Activated CD8-positive, alpha-beta memory T cell treated with anti-CD3 and anti-CD28 coated beads for 36 hours (primary cell): ENCODE data around the gene ASB8. TPM values are rescaled to one million over a fixed set of nuclear protein-coding genes. Genes with fewer than 3 reads are reported as not detected.
"Not testable (repeated sequence)": the region's sequence is repeated elsewhere in the genome, so short reads cannot be mapped to it uniquely, and the experiment has no call there.

Experiments
- CTCF ChIA-PET: fragments of 350-600 bp; sonication (Branson Sonifier 250); formaldehyde crosslinking; loops from one replicate; lab custom pipeline; 2021; ENCODE audit warnings: antibody characterized with exemption; lab: Charles Lee
- POLR2A ChIA-PET: fragments of 350-600 bp; sonication (Branson Sonifier 250); formaldehyde crosslinking; loops from one replicate; lab custom pipeline; 2021; ENCODE audit warnings: antibody characterized with exemption; lab: Charles Lee
- total RNA-seq, 2 experiments: library from RNA; stranded (reverse); gene quantifications; one replicate each; pipeline ENCODE4 v1.2.3, GENCODE V29; 2021

ASB8 gene
- total RNA-seq, 2 experiments from 2014 or later, result 29.4 to 33.0 TPM

DNA sequence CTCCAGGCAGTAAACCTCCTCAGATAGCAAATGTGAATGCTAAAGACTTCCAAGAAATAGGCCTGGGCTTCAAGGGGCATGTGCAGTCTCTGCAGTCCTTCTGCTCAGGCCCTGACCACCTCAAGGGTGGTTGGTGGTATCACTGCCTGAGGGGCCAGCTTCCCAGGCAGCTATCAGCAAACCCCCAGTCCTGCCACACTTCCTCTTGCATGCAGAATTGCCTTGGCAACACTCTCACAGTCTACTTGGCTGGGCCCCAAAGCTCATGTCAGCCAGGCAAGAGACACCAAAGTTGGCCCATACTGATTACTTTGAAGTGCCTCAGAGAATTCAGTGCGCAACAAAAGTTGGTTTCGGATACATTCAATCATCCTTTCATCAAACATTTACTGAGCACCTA lies 3.5 kb upstream of the ASB8 start:
- CTCF ChIA-PET, result interaction anchor here (1.2 kb wide), 1 partner anchor 55 kb away, joined by 4 read pairs; the partner anchor contains the start of gene SENP1
- POLR2A ChIA-PET, result no interaction called here

DNA sequence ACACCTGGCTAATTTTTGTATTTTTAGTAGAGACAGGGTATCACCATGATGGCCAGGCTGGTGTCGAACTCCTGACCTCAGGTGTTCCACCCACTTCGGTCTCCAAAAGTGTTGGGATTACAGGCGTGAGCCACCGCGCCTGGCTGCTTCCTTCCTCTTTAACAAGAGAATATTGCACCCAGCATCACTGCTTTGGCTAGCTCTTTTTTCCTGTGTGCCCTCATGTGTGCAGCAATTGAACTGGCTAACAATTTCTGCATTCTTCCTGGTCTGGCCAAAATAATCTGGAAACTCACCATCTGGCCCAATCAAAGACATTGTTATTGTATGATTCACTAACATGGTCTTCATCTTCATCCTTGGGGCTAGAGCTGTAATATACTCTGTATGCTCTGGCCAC lies 2.7 kb upstream of the ASB8 start:
- CTCF ChIA-PET, result interaction anchor here (1.2 kb wide), 1 partner anchor 55 kb away, joined by 4 read pairs; the partner anchor contains the start of gene SENP1
- POLR2A ChIA-PET, result no interaction called here

DNA sequence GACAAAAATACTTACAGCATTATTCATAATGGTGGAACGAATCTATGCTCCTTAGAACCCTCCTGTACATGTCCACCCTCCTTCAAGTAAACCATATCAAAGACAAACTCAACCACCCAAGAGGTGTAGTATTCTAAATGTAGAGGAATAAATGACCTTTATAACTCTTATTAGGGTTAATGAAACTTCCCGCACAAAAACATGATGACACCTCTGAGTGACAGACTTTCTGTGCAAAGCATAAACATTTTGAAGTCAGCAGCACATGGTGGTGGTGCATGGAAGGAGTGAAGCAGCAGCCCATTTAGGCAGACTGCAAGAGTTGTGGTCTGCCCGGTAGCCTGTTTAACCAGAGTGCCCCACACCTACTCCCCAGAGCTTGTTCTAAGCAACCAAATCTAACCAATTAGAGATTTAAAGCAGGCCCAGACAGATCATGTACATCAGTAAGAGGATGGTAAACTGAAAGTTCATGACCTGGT lies 615 bp upstream of the ASB8 start:
- POLR2A ChIA-PET, result interaction anchor here (0.6 to 2.0 kb wide), 5 partner anchors 27 to 58 kb away, joined by 3 to 7 read pairs (median 3); partner anchors contain the start of gene SENP1
- CTCF ChIA-PET, result interaction anchor here (0.9 to 1.2 kb wide), 2 partner anchors 25 to 40 kb away, joined by 3 to 7 read pairs; partner anchors contain the start of gene CCDC184

- POLR2A ChIA-PET, result interaction anchor here (0.5 to 2.0 kb wide), 5 partner anchors 35 to 711 kb away, joined by 3 to 8 read pairs (median 6); partner anchors contain the start of gene SENP1
Measured at GRCh38 chr12:48156652-48157017, 680 bp downstream of the ASB8 start.

DNA sequence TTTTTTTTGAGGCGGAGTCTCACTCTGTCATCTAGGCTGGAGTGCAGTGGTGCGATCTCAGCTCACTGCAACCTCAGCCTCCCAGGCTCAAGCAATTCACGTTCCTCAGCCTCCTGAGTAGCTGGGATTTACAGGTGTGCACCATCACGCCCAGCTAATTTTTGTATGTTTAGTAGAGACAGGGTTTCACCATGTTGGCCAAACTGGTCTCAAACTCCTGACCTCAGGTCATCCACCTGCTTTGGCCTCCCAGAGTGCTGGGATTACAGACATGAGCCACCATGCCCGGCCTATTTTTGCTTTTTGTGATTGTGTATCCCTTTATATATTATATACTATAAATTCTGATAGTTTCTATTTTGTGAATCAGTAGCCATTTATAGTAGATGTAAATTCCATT lies 1.5 kb downstream of the ASB8 start:
- POLR2A ChIA-PET, result not testable (repeated sequence)
- CTCF ChIA-PET, result interaction anchor here (1.3 to 1.4 kb wide), 2 partner anchors 9 to 45 kb away, joined by 3 read pairs; no protein-coding TSS in a partner anchor

More at GRCh38 chr12:48156652-48157017, 680 bp downstream of the ASB8 start:
- CTCF ChIA-PET, result interaction anchor here (0.7 to 1.4 kb wide), 4 partner anchors 8 to 46 kb away, joined by 3 to 7 read pairs (median 4); no protein-coding TSS in a partner anchor

GRCh38 chr12:48151103-48151771 lies 6.1 kb downstream of the ASB8 start:
- POLR2A ChIA-PET, result no interaction called here
- CTCF ChIA-PET, result interaction anchor here (0.9 to 2.2 kb wide), 2 partner anchors 32 to 188 kb away, joined by 4 read pairs; partner anchors contain the start of genes CCDC184 and TMEM106C

GRCh38 chr12:48145981-48146380 lies 11.3 kb downstream of the ASB8 start:
- POLR2A ChIA-PET, result no interaction called here
- CTCF ChIA-PET, result no interaction called here

- ChIA-PET POLR2A (no interaction called here), CTCF (no interaction called here)
Measured at GRCh38 chr12:48143898-48144297, 13.4 kb downstream of the ASB8 start.

DNA sequence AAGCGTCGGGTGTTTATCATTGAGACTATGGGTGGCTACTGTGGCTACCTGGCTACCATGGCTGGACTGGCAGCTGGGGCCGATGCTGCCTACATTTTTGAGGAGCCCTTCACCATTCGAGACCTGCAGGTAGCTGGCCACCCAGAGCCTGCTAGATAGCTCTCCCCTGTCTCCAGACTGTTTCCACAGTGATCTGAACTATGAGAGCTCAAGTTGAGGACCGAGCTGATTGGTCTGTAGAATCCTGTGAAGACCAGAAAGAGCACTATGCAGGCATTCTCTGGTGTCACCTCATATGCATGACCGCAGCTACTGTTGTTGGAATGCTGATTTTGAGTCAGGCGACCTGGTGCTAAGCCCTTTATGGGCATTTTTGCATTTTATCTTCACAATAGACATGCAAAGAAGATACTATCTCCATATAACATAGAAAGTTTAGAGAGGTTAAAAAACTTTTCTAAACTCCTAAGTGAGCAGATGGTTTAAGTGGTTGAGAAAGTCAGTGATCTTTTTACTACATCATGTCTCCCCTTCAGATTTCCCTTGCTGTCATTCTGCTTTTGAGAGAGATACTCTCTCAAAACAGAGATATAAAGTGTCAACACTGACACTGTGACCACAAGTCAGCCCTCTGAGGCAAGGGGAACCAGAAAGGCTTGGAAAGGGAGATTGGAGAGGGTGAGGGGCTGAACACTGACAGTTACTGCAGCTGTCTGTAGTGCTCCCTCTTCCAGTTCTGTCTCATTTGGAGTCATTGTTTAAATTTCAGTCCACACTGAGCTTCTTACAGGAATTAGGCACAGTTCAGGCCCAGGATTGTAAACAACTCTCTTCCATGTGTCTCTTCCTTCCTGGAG lies 14.3 kb downstream of the ASB8 start:
- POLR2A ChIA-PET, result no interaction called here
- CTCF ChIA-PET, result interaction anchor here (1.4 kb wide), 1 partner anchor 7 kb away, joined by 5 read pairs; no protein-coding TSS in a partner anchor

DNA sequence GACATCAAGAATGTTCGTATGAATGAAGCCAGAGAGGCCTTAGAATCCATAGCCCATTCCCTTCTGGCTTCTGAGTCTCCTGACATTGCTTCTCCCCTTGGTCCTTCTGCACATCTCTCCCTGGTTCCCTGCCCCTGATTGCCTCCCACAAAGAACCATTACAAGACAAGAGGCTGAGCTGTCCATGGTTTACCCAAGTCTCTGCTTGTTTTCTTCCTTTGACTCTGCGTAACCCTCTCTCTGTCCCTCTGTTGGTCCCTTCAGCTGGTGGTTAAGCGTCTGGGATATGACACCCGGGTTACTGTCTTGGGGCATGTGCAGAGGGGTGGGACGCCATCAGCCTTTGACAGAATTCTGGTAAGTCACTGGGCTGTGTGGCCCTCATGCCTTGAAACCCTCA lies 22.3 kb downstream of the ASB8 start:
- ChIA-PET POLR2A (no interaction called here), CTCF (no interaction called here)

DNA sequence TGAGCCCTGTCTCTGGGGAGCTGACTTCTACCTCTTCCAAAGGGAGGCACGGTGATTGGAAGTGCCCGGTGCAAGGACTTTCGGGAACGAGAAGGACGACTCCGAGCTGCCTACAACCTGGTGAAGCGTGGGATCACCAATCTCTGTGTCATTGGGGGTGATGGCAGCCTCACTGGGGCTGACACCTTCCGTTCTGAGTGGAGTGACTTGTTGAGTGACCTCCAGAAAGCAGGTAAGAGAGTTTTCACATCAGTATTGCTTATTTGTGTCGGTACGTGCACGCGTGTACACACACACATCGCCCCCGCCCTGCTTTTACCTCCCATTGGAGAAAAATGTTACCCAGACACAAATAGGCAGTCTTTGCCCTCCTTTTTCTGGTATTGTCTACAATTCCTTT lies 24.5 kb downstream of the ASB8 start:
- POLR2A ChIA-PET, result no interaction called here
- CTCF ChIA-PET, result no interaction called here

- ChIA-PET POLR2A (no interaction called here), CTCF (no interaction called here)
Measured at GRCh38 chr12:48131517-48131916, 25.8 kb downstream of the ASB8 start.

GRCh38 chr12:48129376-48129775 lies 27.9 kb downstream of the ASB8 start:
- ChIA-PET CTCF (no interaction called here), POLR2A (no interaction called here)

DNA sequence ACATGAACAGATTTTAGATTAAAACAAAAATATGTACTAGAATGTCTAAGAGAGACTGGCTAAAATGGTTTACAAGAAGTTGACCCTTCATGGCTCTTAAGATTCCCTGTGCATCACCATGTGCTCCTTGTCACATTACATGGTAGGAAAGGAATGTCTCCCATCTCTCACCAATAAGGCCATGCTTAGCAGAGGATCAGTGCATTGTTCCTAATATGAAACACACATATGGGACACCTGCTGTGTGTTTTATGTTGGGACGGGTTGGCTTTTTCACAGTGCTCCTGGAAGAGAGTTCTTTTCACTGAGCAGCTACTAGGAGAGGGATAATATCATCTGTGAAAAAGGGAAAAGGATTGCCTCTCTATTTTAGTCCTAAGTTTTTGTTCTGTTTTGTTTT lies 28.5 kb downstream of the ASB8 start:
- CTCF ChIA-PET, result no interaction called here
- POLR2A ChIA-PET, result no interaction called here

DNA sequence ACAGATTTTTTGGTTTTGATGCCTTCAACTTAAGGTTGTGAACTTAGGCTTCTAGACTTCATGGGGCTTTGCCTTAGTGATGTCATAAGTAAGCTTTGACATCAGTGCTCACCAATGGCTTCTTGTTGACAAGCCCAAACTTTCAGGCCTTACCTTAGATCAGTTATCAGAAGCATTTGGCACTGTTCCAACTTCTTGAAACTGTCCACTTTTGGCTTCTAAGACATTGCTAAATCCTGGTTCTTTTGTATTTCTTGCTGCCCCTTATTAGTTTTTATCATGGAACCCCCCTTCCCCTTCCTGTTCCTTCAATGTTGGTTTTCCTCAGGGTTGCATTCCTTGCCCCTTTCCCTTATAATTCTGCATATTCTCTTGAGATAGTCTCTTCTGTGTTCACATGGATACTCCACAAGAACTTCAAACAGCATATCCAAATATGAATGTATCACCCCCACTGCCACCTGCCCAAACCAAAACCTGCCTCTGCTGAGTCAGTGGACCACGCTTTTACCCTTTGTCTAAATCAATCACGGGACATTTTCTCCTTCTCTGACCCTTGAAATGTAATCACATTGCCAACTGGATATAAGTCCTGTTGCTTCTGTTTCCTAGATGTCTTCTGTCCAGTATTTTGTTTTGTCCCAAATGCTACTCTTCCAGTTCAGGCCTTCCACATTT lies 30.2 kb downstream of the ASB8 start:
- POLR2A ChIA-PET, result no interaction called here
- CTCF ChIA-PET, result no interaction called here

GRCh38 chr12:48125985-48126384 lies 31.3 kb downstream of the ASB8 start:
- ChIA-PET POLR2A (no interaction called here), CTCF (interaction anchor here (1.1 kb wide), 1 partner anchor 21 kb away, joined by 3 read pairs; no protein-coding TSS in a partner anchor)

DNA sequence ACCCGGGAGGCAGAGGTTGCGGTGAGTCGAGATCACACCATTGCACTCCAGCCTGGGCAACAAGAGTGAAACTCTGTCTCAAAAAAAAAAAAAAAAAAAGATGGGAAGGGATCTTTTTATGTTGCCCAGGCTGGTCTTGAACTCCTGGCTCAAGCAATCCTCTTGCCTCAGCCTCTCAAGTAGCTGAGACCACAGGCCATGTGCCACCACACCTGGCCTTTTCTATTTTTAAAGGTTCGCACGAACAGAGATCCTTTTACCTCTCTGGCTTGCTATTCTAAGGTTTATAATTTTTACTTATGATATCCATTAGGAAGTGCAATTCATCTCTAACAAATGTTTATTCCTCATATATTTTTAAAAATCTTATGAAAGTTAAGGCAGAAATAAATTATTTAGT lies 31.8 kb downstream of the ASB8 start:
- CTCF ChIA-PET, result interaction anchor here (1.1 kb wide), 1 partner anchor 20 kb away, joined by 3 read pairs; no protein-coding TSS in a partner anchor
- POLR2A ChIA-PET, result not testable (repeated sequence)

DNA sequence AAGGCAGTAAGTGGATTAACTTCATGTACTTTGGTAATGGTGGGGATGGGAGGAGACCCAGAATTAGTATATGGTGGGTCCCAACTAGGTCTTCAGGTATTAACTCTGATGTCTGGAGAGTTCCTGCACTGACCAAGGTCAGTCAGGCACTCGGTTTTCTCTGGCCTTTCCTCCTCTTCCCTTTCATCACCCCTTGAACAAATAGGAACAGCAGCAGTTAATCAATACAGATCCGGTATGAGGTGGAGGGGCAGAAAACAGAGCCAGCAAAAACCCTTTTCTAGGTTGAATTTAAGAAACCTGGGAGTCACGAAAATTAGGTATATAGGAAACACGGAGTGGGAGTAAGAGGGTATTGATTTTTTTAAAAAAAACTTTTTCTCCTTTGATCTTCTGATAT lies 34.1 kb downstream of the ASB8 start:
- ChIA-PET CTCF (no interaction called here), POLR2A (no interaction called here)
